Suprapubic skin (tissue), 4 donors: ENCODE data around the gene QKI. TPM values are rescaled to one million over a fixed set of nuclear protein-coding genes. Genes with fewer than 3 reads are reported as not detected.

Experiments used
- DNase-seq, 2 donors: peaks; one replicate each; pipeline ENCODE4 v3.0.0-alpha.2; 2019; ENCODE audit warnings: low spot score in 2 of 2
- H3K27ac ChIP-seq: fragments of 200-600 bp; sonication (generic); one replicate; pipeline ENCODE4 v1.5.1; 2019
- H3K27me3 ChIP-seq: fragments of 200-600 bp; sonication (generic); one replicate; pipeline ENCODE4 v1.5.1; 2019
- H3K36me3 ChIP-seq: fragments of 200-600 bp; sonication (generic); one replicate; pipeline ENCODE4 v1.5.1; 2019
- H3K4me1 ChIP-seq: fragments of 200-600 bp; sonication (generic); one replicate; pipeline ENCODE4 v1.5.1; 2019
- H3K4me3 ChIP-seq: fragments of 200-600 bp; sonication (generic); one replicate; pipeline ENCODE4 v1.5.1; 2019; ENCODE audit warnings: mild to moderate bottlenecking
- H3K9me3 ChIP-seq: fragments of 200-600 bp; sonication (generic); one replicate; pipeline ENCODE4 v1.5.1; 2019
- EP300 ChIP-seq: sonication (generic); formaldehyde crosslinking; IDR thresholded peaks from one replicate; pipeline ENCODE4 v1.6.1; 2017; ENCODE audit warnings: antibody characterized with exemption
- POLR2A ChIP-seq, 2 donors: fragments of 450-650 bp; IDR thresholded peaks; one replicate each; pipeline ENCODE4 v1.6.1; 2017; ENCODE audit warnings: antibody characterized with exemption in 2 of 2, mild to moderate bottlenecking in 2 of 2, moderate library complexity in 2 of 2
- POLR2AphosphoS5 ChIP-seq, 3 donors: sonication (generic); formaldehyde crosslinking; IDR thresholded peaks; one replicate each; pipeline ENCODE4 v1.6.1; 2017; ENCODE audit warnings: antibody characterized with exemption in 3 of 3
- WGBS: methylation state at CpG from one replicate; pipeline ENCODE4 v1.1.5; 2018; 5-methylcytosine and 5-hydroxymethylcytosine counted together
- total RNA-seq, 4 donors: library from RNA; depleted of rRNA; stranded (reverse); fragments of >200 nt; gene quantifications; one replicate each; pipeline ENCODE4 v1.1.0, GENCODE V29; 2016
- TF ChIP-seq, protein P1 (sequence below), 2 donors: fragments of 200-600 bp in 1 of 2; fragments of 450-650 bp in 1 of 2; sonication (generic) in 1 of 2; IDR thresholded peaks; one replicate each; pipeline ENCODE4 v1.5.1; 2016 to 2019; ENCODE audit warnings: antibody characterized with exemption in 2 of 2, mild to moderate bottlenecking in 1 of 2, moderate library complexity in 1 of 2

Gene QKI
- total RNA-seq, 4 donors from 2014 or later, result 149 to 187 (median 165) TPM

DNA sequence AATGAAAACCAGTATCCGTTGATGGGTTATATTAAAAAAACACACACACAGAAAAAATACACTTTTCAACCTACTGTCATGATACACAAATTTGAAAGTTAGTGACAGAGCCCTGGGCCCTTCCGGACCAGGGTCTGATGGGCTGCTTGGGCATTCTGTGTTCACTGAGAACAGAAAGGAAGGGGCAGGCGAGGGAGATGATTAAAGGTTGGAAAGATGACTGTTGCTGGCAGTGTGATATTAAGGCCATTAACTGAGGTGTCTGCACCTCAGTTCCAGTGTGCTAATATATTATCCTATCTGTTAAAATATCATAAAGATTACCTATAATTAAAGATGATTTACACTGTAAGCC, 18.7 kb upstream of the QKI start:
- no peak for DNase-seq
- WGBS, result 86% methylated on average over 3 of the region's 3 CpGs
- H3K27ac ChIP-seq, result no peak overlapping the region

DNA sequence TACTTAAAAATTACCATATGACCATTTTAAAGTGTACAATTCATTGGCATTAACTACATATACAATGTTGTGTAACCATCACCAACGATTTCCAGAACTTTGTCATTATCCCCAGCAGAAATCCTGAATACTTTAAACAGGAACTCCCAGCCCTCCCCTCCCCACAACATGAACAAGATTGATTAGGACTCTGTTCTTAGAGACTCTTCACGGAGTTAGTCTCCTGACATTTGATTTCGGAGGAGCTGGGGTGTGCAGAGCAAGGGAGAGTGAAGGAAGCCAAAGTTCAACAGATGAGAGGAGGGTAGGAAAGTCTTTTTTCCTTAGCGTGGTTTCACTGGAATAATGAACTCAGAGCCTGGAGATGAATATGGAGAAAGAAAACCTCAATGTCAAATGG, 17.2 kb upstream of the QKI start:
- H3K4me3 ChIP-seq, result no peak overlapping the region

More for the DNA sequence above, 18.7 kb upstream of the QKI start:
- no peaks in the 10 kb centered on the region for H3K27me3 ChIP-seq
- H3K9me3 ChIP-seq, result no peaks in the 10 kb centered on the region
- H3K4me3 ChIP-seq, result no peak overlapping the region
- TF ChIP-seq, protein P1, sequence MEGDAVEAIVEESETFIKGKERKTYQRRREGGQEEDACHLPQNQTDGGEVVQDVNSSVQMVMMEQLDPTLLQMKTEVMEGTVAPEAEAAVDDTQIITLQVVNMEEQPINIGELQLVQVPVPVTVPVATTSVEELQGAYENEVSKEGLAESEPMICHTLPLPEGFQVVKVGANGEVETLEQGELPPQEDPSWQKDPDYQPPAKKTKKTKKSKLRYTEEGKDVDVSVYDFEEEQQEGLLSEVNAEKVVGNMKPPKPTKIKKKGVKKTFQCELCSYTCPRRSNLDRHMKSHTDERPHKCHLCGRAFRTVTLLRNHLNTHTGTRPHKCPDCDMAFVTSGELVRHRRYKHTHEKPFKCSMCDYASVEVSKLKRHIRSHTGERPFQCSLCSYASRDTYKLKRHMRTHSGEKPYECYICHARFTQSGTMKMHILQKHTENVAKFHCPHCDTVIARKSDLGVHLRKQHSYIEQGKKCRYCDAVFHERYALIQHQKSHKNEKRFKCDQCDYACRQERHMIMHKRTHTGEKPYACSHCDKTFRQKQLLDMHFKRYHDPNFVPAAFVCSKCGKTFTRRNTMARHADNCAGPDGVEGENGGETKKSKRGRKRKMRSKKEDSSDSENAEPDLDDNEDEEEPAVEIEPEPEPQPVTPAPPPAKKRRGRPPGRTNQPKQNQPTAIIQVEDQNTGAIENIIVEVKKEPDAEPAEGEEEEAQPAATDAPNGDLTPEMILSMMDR (IDR thresholded peaks at IDR 0.05), result no peak
- TF ChIP-seq POLR2A (IDR thresholded peaks at IDR 0.05) (no peak), EP300 (no peak), POLR2AphosphoS5 (IDR thresholded peaks at IDR 0.05) (no peak)
- no peaks in the 10 kb centered on the region for H3K36me3 ChIP-seq
- peaks cover 31% of the 10 kb centered on the region for H3K4me1 ChIP-seq

DNA sequence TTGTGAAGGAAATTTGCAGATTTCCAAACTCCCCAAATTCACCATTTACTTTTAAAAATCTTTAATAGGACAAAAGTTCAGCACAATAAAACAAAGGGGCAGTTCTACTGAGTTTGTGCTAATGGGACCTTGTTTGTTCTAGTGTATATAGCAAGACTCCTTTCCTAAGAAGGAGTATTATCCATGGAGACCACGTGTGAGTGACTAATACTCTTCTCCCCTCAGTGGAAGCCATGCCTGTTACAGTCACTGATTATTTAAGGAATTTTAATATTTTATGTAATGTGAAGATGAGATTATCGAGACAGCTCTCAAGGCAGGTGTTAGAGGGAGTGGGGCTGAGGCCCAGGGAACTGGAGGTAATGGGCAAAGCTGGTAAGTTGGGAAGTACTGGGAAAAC, 16.4 kb upstream of the QKI start:
- H3K27me3 ChIP-seq, result no peaks in the 10 kb centered on the region
- no peaks in the 10 kb centered on the region for H3K36me3 ChIP-seq
- TF ChIP-seq POLR2A (IDR thresholded peaks at IDR 0.05) (no peak), POLR2AphosphoS5 (IDR thresholded peaks at IDR 0.05) (no peak), EP300 (no peak)
- TF ChIP-seq, protein P1 (IDR thresholded peaks at IDR 0.05), result no peak
- no peak for DNase-seq
- no peaks in the 10 kb centered on the region for H3K9me3 ChIP-seq
- peaks cover 14% of the 10 kb centered on the region for H3K4me1 ChIP-seq
- WGBS, result 82% methylated on average over 2 of the region's 2 CpGs
- no peak overlapping the region for H3K27ac ChIP-seq
- H3K4me3 ChIP-seq, result no peak overlapping the region

More for the DNA sequence above, 17.2 kb upstream of the QKI start:
- 60% methylated on average over 4 of the region's 4 CpGs for WGBS
- no peaks in the 10 kb centered on the region for H3K36me3 ChIP-seq
- DNase-seq, result no peak
- TF ChIP-seq POLR2AphosphoS5 (IDR thresholded peaks at IDR 0.05) (no peak), EP300 (no peak)
- TF ChIP-seq, protein P1 (IDR thresholded peaks at IDR 0.05), result no peak
- peaks cover 20% of the 10 kb centered on the region for H3K4me1 ChIP-seq
- no peak overlapping the region for H3K27ac ChIP-seq
- no peaks in the 10 kb centered on the region for H3K9me3 ChIP-seq
- H3K27me3 ChIP-seq, result no peaks in the 10 kb centered on the region

DNA sequence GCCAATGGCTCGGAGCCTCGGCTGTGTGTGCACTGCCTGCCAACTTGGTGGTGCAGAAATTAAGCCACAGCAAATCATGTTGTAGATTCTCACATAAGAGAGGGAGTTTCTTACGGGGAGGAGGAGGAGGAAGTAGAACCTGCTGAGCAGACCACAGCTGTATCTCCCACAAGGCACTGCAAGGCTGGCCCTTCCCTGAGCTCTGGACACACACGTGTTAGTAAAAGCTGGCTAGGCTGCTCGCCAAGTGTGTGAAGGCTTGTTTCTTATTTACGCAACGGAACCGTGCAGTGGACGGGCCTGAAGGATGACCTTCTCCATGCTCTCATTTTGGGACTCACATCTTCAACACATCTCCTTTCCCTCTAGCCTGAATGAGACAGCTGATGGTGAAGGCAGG, 15.7 kb upstream of the QKI start:
- H3K9me3 ChIP-seq, result no peaks in the 10 kb centered on the region
- no peak overlapping the region for H3K4me3 ChIP-seq
- H3K36me3 ChIP-seq, result no peaks in the 10 kb centered on the region
- no peak overlapping the region for H3K27ac ChIP-seq
- H3K4me1 ChIP-seq, result peaks cover 14% of the 10 kb centered on the region
- TF ChIP-seq EP300, result no peak
- TF ChIP-seq, protein P1 (IDR thresholded peaks at IDR 0.05), result no peak
- no peak for TF ChIP-seq POLR2A (IDR thresholded peaks at IDR 0.05)
- no peak for TF ChIP-seq POLR2AphosphoS5 (IDR thresholded peaks at IDR 0.05)
- WGBS, result 58% methylated on average over 9 of the region's 9 CpGs
- DNase-seq, result no peak
- H3K27me3 ChIP-seq, result no peaks in the 10 kb centered on the region

DNA sequence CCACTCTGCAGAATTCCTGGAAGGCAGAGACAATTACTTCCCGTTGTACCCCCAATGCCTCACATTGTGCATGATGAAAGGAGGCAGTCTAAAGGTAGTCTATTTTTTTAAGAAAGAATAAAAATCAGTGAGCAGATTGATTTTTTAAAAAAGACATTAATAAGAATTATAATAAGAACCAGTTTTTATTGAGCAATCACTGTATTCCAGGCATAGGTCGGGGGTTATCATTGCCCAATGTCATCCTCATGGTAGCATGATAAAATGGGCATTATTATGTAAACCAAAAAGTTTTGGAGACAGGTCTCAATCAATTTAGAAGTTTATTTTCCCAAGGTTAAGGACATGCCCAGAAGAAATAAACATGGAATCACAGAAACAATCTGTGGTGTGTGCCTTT, 14.0 kb upstream of the QKI start:
- no peaks in the 10 kb centered on the region for H3K9me3 ChIP-seq
- DNase-seq, result no peak
- 92% methylated on average over 2 of the region's 2 CpGs for WGBS
- no peak overlapping the region for H3K27ac ChIP-seq
- H3K27me3 ChIP-seq, result no peaks in the 10 kb centered on the region
- no peaks in the 10 kb centered on the region for H3K36me3 ChIP-seq
- no peak overlapping the region for H3K4me3 ChIP-seq
- TF ChIP-seq POLR2A (IDR thresholded peaks at IDR 0.05), result no peak
- no peak for TF ChIP-seq EP300
- TF ChIP-seq POLR2AphosphoS5 (IDR thresholded peaks at IDR 0.05), result no peak
- TF ChIP-seq, protein P1 (IDR thresholded peaks at IDR 0.05), result no peak
- H3K4me1 ChIP-seq, result peaks cover 27% of the 10 kb centered on the region
